PC-9 (cell line): ENCODE measurements around the gene HES2. TPM values are rescaled to one million over a fixed set of nuclear protein-coding genes. Genes with fewer than 3 reads are reported as not detected.
"Not testable (repeated sequence)": the region's sequence is repeated elsewhere in the genome, so short reads cannot be mapped to it uniquely, and the experiment has no call there.

Source experiments
- BruUV-seq: library from RNA; stranded (reverse); fragments of 400-500 nt; replicated peaks from 2 replicates; lab custom pipeline; 2021; lab: Mats Ljungman, UMichigan
- CTCF ChIA-PET: fragments of 300-600 bp; sonication (Branson Sonifier 250); formaldehyde crosslinking; loops from one replicate; lab custom pipeline; 2022; ENCODE audit warnings: antibody characterized with exemption; lab: Charles Lee
- POLR2A ChIA-PET: fragments of 300-600 bp; sonication (Branson Sonifier 250); formaldehyde crosslinking; loops from one replicate; lab custom pipeline; 2022; ENCODE audit warnings: antibody characterized with exemption; ENCODE audit not compliant: unreplicated experiment; lab: Charles Lee
- DNase-seq, 2 experiments: peaks; one replicate each; pipeline versions ENCODE4 v3.0.0 to v3.0.0-alpha.2; 2015 to 2022; ENCODE audit warnings: mixed read lengths in 1 of 2
- H2AFZ ChIP-seq: fragments of 200-600 bp; sonication (generic); 2 replicates; pipeline ENCODE4 v1.8.1; 2017; ENCODE audit warnings: antibody characterized with exemption
- H3F3A ChIP-seq: fragments of 200-600 bp; sonication (generic); 2 replicates; pipeline ENCODE4 v1.8.1; 2017; ENCODE audit warnings: antibody characterized with exemption, mild to moderate bottlenecking, low read depth; ENCODE audit not compliant: insufficient read depth
- H3K27ac ChIP-seq: fragments of 200-600 bp; sonication (generic); 2 replicates; pipeline ENCODE4 v1.6.1; 2016; ENCODE audit warnings: mixed run types
- H3K27me3 ChIP-seq: fragments of 200-600 bp; sonication (generic); 2 replicates; pipeline ENCODE4 v1.6.1; 2016; ENCODE audit warnings: low read depth, mixed run types; ENCODE audit not compliant: insufficient read depth
- H3K36me3 ChIP-seq: fragments of 200-600 bp; sonication (generic); 2 replicates; pipeline ENCODE4 v1.6.1; 2016; ENCODE audit warnings: low read depth, mixed run types
- H3K4me1 ChIP-seq: fragments of 200-600 bp; sonication (generic); replicated peaks from 2 replicates; pipeline ENCODE4 v1.6.1; 2016; ENCODE audit warnings: mixed run types; ENCODE audit not compliant: insufficient read depth
- H3K4me2 ChIP-seq: fragments of 200-600 bp; sonication (generic); 2 replicates; pipeline ENCODE4 v1.6.1; 2017; ENCODE audit warnings: mixed run types
- H3K4me3 ChIP-seq: fragments of 200-600 bp; sonication (generic); 2 replicates; pipeline ENCODE4 v1.6.1; 2016; ENCODE audit warnings: mixed run types
- H3K79me2 ChIP-seq: fragments of 200-600 bp; sonication (generic); 2 replicates; pipeline ENCODE4 v1.6.1; 2017; ENCODE audit warnings: low read depth, mixed run types
- H3K9me2 ChIP-seq: fragments of 200-600 bp; sonication (generic); 2 replicates; pipeline ENCODE4 v1.8.1; 2017; ENCODE audit warnings: mild to moderate bottlenecking; ENCODE audit not compliant: insufficient read depth
- H3K9me3 ChIP-seq: fragments of 200-600 bp; sonication (generic); 2 replicates; pipeline ENCODE4 v1.8.1; 2016; ENCODE audit warnings: low read depth; ENCODE audit not compliant: insufficient read depth
- H4K20me1 ChIP-seq: fragments of 200-600 bp; sonication (generic); 2 replicates; pipeline ENCODE4 v1.8.1; 2017; ENCODE audit not compliant: insufficient read depth
- CTCF ChIP-seq: fragments of 200-600 bp; sonication (generic); conservative IDR thresholded peaks from 2 replicates; pipeline ENCODE4 v1.6.1; 2017; ENCODE audit warnings: mixed run types, antibody characterized with exemption, mild to moderate bottlenecking, moderate library complexity
- EZH2 ChIP-seq: fragments of 200-600 bp; sonication (generic); IDR thresholded peaks from 2 replicates; pipeline ENCODE4 v1.8.0; 2017; ENCODE audit warnings: antibody characterized with exemption, low read depth
- intact Hi-C: fragments of 100-400 bp; cut with micrococcal nuclease; formaldehyde crosslinking; loops from one replicate; pipeline ENCODE4 v1.10.0; 2022; ENCODE audit not compliant: unreplicated experiment
- total RNA-seq: library from RNA; stranded (reverse); gene quantifications from 2 replicates; pipeline ENCODE4 v1.2.3, GENCODE V29; 2021

The HES2 gene
- total RNA-seq, 1 experiment from 2014 or later = 2.1 TPM

- no peaks in the 10 kb centered on the region for H3K27me3 ChIP-seq
- no TSS peak for BruUV-seq
Observed at GRCh38 chr1:6447016-6447817, 27.5 kb upstream of the HES2 start.

GRCh38 chr1:6446665-6447015, 26.9 kb upstream of the HES2 start:
- Histone ChIP-seq H3K27me3 (no peaks in the 10 kb centered on the region), H3K4me1 (no peaks in the 10 kb centered on the region), H3K4me2 (no peak overlapping the region), H4K20me1 (no peaks in the 10 kb centered on the region), H3K9me3 (no peaks in the 10 kb centered on the region), H3K79me2 (no peaks in the 10 kb centered on the region), H3K4me3 (no peak overlapping the region), H3F3A (no peaks in the 10 kb centered on the region), H3K36me3 (no peaks in the 10 kb centered on the region), H2AFZ (no peak overlapping the region), H3K27ac (no peak overlapping the region), H3K9me2 (no peaks in the 10 kb centered on the region)
- DNase-seq = no peak
- ChIA-PET POLR2A (no interaction called here), CTCF (no interaction called here)
- intact Hi-C loops = no loop called here
- BruUV-seq = no TSS peak
- no peak for TF ChIP-seq CTCF
- no peak for TF ChIP-seq EZH2

More at GRCh38 chr1:6447016-6447817, 27.5 kb upstream of the HES2 start:
- Histone ChIP-seq H3K9me2 (no peaks in the 10 kb centered on the region), H3K9me3 (no peaks in the 10 kb centered on the region), H3F3A (no peaks in the 10 kb centered on the region), H3K4me3 (no peak overlapping the region), H3K4me2 (no peak overlapping the region), H3K4me1 (no peaks in the 10 kb centered on the region), H3K79me2 (no peaks in the 10 kb centered on the region), H2AFZ (no peak overlapping the region), H3K36me3 (no peaks in the 10 kb centered on the region), H3K27ac (no peak overlapping the region), H4K20me1 (no peaks in the 10 kb centered on the region)
- ChIA-PET CTCF (no interaction called here), POLR2A (no interaction called here)
- intact Hi-C loops = no loop called here
- DNase-seq = no peak
- TF ChIP-seq CTCF (no peak), EZH2 (no peak)

- H3K36me3 ChIP-seq, H3K27me3 ChIP-seq, BruUV-seq, H3K4me1 ChIP-seq, intact Hi-C loops, H3K4me2 ChIP-seq, POLR2A ChIA-PET, H2AFZ ChIP-seq, CTCF ChIA-PET, H3K27ac ChIP-seq, H3F3A ChIP-seq, H3K9me2 ChIP-seq, H3K4me3 ChIP-seq, DNase-seq, H3K79me2 ChIP-seq, H4K20me1 ChIP-seq, H3K9me3 ChIP-seq: not testable (repeated sequence)
Observed at GRCh38 chr1:6445929-6446328, 26.2 kb upstream of the HES2 start.
